CD4-positive, alpha-beta T cell treated with Interleukin-2 at 100 ng/mL for 4 hours (primary cell): ENCODE measurements around the gene TGM6.

Experiments used
- DNase-seq: peaks from one replicate; pipeline ENCODE4 v3.0.0-alpha.2; 2020; ENCODE audit warnings: low spot score

Gene TGM6

DNA sequence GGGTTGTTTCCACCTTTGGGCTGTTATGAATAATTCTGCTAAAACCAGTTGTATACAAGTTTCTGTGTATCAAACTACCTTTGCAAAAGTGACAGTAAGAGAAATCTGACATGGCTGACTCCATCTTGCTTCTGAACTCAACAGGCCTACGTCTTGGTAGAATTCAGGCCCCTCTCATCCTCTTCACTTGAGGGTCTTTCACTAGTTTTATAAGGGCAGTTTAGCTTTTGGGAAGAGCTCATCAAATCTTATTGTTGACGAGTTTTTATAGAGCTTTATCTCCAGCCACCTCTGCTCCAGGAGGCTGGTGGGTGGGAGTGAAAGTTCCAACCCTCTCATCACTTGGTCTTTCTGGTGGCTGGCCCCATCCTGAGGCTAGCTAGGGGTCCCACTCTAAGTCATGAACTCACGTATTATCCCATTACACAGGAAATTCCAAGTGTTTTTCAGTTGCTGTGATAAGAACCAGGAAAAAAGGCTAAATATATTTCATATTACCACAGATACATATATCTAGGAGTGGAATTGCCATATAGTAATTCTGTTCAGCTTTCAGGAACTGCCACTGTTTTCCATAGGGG is 78.3 kb downstream of the TGM6 start:
- no peak for DNase-seq

DNA sequence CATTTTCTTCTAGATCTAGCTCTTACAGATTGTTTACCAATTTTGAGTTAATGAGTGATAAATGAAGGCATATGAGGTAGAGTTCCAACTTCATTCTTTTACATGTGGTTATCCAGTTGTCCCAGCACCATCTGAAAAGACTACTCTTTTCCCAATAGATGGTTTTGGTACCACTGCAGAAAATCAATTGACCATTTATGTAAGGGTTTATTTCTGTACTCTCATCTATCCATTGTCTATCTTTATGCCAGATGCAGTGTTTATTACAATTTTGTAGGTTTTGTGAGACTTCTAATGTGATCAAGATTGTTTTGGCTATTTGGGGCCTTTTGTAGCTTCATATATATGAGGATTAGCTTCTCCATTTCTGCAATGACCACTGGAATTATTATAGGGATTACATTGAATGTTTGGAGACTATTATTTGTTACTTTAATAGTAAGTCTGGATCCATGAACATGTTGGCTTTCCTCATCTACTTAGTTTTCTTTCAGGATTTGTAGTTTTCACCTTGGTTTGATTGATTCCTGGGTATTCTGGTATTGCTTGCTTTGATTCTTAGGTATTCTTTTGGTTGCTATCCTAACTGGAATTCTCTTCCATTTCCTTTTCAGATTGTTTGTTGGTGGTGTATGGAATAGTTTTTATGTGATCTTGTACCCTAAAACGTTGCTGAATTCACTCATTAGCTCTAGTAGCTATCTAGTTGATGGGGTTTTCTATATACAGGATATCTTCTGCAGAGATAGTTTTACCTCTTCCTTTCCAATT is 79.5 kb downstream of the TGM6 start:
- no peak for DNase-seq

DNA sequence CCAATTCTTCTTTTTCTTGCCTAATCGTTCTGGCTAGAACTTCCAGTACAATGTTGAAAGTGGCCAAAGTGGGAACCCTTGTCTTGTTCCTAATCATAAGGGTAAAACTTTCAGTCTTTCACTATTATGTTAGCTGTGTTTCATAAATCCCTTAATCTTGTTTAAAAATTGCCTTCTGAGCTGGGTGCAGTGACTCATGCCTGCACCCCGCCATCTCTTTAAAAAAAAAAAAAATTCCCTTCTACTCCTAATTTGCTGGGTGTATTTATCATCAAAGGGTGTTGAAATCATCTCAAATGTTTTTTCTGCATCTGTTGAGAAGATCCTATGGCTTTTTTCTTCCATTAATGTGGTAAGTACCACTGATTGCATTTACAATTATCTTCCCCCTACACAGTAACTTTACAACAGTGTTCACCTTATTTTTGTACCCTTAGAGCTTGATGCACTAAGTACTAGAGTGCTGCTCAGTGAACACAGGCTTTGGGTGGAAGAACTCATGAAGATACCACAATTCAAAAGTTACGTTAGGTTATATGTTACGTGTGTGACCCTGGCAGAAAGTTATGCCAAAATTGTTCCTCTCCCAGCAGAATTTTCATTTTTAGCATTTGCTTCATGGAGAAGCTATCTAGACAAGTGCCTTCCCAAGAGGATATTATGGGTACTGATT is 80.2 kb downstream of the TGM6 start:
- DNase-seq, result no peak

DNA sequence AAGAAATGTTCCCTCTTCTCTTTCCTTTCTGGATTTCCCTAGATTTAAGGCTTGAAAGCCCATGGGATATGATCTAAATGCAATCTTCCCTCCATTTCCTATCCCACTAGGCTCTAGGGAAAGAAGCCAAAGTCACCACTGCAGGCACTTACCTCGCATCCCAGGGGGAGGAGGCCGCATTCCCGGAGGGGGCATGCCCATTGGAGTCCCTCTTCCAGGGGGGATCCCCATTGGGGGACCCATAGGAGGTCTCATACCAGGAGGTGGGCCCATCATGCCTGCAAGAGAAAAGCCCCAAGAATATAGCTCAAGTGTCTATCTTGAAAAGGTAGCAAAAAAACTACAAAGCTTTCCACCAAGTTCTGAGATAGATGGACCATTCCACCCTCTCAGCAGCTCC is 81.8 kb downstream of the TGM6 start:
- DNase-seq, result no peak

DNA sequence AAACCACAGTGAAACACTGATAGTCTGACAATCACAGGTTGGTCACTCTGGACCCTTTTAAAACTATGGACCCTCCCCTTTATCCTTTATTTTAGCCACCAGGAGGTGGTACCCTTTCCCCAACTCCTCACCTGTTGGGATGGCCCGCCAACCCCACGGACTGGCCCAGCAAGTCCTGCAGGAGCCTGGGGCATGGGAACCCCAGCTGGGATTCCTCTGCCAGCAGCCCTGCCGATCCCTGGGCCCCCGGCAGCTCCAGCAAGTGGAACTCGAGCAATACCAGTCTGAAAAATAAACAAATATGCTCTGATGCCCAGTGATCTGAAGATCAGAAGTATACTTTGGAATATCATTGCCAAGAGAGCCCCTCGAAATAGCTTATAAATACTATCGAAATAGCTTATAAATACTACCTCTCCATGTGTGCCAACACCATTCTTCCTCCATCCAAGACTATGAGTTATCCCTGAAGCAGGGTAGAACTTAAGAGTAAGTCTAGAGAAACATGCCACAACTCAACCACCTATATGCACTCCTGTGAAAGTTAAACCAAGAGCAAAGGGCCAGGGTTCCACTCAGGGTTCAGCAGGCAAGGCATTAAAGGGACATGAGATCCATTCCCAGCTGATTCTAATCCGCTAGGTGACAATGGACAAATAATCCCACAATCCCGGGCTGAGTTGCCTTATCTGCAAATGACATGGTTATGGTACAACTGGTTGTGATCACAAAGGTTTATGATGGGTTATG is 83.1 kb downstream of the TGM6 start:
- no peak for DNase-seq

DNA sequence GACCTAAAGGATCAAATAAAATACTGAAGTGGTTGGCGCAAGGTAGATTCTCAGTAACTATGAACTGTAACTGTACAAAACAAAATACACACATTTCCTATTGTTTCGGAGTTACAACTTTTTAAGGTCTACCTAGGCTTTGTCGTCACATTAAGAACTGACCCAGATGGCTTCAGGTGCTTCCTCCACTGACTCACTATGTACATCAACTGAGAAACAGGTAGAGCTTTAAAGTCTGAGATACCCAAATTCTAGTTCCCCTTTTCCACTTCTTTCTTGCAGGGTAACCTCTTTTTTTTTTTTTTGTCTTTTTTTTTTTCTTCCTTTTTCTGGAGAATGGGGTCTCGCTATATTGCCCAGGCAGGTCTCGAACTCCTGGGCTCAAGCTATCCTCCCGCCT is 84.4 kb downstream of the TGM6 start:
- DNase-seq, result no peak

DNA sequence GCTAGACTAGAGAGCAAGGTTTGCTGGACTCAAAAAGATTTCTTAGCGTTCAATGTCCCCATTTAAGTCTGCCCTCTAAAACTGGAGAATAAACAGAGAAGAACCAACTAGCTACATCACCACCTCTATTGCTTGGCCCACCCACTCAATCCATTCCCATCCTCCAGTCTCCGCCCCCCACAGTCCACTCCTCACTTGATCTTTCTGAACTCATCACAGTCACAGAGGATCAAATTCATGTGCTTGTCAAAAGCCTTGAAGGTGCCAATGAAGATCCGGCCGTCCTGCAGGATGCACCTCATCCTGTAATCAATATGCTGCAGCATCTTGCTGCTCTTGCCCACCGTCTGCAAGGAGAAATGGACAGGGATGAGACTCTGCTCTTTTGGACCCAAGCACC is 86.7 kb downstream of the TGM6 start:
- DNase-seq, result no peak

DNA sequence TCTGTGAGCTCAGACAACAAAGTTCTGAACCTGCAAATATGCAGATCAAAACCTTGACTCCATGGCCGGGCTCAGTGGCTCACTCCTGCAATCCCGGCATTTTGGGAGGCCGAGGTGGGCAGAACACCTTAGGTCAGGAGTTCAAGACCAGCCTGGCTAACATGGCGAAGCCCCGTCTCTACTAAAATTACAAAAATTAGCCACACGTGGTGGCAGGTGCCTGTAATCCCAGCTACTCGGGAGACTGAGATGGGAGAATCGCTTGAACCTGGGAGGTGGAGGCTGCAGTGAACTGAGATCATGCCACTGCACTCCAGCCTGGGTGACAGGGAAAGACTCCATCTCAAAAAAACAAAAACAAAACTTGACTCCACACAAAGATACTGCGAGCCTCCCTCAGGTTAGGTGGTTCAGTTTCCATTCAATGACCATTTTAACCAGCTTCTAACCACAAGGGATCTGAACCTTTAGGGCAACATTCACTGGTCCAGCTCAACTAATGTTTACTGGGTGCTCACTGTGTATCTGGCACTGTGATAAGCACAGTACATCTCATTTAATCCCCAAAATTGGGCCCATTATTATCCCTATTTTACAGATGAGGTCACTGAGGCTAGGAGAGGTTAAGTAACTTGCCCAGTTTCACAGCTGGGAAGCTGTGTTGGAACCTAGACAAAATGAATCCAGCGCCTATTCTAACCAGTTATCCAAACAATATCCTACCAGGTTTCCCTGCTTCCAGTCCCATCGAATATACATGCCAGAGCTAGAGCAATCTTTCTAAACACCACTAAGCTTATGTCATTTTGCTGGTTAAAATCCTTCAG is 88.1 kb downstream of the TGM6 start:
- no peak for DNase-seq

DNA sequence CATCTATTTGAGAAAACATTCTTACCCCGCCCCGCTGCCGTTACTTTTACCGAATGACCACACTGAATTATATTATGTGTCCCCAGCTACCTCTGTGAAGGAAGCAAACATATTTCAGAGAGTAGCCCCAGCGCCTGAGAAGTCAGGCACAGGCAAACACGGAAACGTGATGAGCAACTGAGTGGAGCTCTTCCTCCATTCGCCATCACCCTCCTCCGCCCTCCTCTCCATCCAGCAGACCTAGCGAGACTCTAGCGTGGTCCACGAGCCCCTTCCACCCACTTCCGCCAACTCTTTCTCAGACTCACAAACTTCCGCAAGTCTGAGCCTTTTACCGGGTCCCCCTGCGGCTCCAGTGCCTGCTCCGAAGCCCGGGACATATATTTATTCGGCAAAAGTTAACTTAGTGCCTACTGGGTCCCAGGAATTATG is 89.3 kb downstream of the TGM6 start:
- DNase-seq, result peak; percentile 66

DNA sequence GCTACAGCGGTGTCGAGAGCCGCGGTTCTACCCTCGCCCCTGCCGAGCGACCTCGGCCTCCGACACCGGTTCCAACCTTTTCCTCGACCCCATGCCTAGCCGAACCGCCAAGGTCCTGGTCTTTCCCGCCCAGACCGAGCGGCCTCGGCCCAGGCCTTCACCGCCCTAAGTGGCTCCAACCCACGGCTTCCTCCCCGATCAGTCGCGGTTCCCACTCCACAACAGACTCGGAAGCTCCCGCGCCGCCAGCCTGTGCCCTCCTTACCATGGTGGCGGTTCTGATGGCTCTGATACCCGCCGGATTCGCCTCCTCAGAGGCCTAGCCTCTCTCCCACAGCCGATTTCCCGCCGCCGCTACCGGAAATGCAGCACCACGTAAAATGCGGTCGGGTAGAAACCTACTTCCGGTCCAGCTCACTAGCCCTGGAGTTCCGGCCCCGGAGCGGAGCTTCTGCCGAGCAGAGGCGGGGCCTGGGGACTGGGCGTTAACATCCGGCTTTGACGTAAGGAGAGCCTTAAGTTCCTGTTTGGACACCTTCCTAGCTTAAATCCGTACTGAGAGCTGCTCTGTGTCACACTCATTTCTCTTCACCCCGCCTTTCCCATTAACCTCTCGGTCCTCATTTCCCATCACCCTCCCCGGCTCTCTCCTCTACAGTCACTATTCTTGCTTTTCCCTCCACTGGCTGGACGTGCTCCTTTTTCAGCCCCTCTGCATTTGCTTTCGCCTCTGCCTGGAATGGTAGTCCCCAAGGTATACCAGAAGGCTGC is 89.9 kb downstream of the TGM6 start, which contains the start of gene SNRPB:
Gene SNRPB, minus strand, starts transcription at position 367 of the 771 bp plus-strand sequence. Its CDS starts 99 bp downstream, at position 268.
- peak; percentile 97 for DNase-seq

DNA sequence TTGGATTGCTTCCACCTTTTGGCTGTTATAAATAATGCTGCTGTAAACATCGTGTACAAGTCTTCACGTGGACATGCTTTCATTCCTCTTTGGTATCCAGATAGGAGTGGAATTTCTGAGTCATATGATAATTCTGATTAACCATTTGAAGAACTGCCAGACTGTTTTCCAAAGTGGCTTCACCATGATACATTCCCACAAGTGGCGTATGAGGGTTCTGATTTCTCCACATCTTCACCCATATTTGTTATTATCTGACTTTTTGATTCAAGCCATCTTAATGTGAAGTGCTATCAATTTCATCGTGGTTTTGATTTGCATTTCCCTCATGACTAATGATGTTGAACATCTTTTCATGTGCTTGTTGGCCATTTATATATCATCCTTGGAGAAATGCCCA is 92.8 kb downstream of the TGM6 start:
- DNase-seq, result no peak

DNA sequence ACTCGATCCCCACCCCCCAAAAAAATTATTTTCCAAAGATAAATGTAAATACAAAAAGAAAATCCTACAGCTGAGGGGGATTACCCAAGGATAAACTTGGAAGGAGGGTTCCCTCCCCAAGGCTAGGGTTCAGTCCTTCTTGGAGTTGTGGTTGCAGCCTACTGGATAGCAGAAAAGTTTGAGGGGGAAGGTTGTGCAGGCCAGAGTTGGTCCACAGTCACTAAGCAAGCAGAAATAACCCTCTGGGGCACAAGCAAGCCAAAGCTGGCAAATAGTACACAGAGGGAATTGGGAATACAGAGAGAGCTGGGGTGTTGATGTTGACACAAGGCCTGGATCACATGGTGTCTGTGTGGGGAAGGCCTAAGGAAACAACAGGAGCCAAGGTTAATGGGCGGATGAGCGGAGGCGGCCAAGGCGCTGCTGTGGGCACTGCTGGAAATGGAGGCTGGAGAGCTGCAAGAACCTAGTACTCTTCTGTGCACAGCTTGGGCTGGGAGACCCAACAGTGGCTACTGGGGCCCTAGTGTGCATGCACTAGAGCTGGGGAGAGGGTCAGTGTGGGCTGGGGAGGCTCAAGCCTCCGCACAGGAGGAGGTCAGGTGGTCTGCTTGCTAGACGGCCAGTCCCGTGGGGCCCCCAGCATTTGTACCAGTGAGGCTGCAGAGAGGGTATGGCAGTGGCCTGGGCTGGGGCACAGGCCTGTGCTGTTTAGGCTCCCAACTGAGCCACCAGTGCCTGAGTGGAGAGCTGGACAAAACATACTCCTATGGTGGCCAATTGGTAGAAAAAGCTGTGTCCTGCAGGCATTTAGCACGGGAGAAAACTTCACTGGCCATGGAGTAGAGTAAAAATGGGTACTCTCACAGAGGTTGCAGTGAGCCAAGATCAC is 95.4 kb downstream of the TGM6 start:
- no peak for DNase-seq

DNA sequence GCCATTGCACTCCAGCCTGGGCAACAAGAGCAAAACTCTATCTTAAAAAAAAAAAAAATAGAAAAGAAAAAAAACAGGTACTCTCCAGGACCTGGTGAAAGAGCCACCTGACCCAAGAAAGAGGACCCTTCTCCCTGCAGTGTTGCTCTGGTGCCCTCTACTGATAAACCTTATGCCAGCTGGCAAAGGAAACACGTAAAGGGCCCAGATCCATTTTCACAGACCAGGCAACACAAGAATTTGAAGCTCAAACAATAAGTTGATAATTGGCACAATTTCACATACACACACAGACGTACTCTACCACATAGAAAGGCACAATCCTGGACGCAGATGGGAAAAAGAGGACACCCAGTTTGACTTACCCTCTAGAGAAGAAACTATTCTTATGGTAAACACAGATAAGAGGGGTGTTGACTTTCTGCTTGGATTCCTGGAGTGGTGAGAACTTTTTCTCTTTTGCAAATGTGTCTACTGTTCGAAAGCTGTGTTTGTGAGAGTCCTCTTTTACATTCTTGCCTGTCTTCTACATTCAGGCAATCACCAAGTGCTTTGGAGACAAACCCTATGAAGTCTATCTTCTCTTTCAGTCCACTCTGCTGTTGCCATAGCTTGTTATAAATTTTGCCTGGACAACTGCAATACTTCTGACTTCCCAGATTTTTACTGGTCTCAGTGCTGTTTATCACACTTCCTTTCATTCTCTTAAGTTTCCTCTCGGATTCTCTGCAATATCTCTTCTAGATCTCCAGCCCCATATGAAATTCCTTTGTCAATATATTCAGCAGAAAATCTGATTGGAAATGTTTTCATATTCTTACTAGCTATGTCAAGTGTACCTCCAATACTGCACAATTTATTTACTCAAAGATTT is 96.3 kb downstream of the TGM6 start:
- DNase-seq, result no peak

DNA sequence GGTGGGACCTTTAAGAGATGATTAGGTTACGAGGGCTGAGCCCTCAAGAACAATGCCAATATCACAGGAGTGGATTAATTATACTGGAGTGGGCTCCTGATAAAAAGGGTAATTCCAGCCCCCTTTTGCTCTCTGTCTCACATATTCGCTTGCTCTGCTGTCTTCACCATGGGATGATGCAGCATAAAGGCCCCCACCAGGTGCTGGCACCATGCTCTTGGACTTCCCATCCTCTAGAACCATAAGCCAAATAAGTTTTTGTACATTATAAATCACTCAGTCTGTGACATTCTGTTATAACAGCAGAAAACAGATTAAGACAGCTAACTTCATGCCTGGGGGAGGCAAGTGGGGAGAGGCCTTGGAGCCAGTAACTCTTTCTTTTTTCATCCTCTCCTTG is 99.7 kb downstream of the TGM6 start:
- no peak for DNase-seq
